Astrocyte of the spinal cord (primary cell): ENCODE measurements around the gene ACTR10.
"Not testable (repeated sequence)": the region's sequence is repeated elsewhere in the genome, so short reads cannot be mapped to it uniquely, and the experiment has no call there.

Experiments used
- DNase-seq: peaks from one replicate; pipeline ENCODE4 v3.0.0; 2011; ENCODE audit warnings: low read depth, low spot score
- H3K4me3 ChIP-seq: 2 replicates; pipeline ENCODE4 v1.5.1; 2011; ENCODE audit warnings: low read depth, mild to moderate bottlenecking, low read length, moderate library complexity
- in situ Hi-C: cut with HindIII; loops from 2 replicates; pipeline ENCODE4 v1.10.0; 2017; ENCODE audit warnings: low sequenced_read_pairs
- TF ChIP-seq, protein P1 (sequence below): IDR thresholded peaks from 2 replicates; pipeline ENCODE4 v1.5.1; 2012; ENCODE audit warnings: low read depth, mild to moderate bottlenecking, low read length, inconsistent platforms

ACTR10 gene

DNA sequence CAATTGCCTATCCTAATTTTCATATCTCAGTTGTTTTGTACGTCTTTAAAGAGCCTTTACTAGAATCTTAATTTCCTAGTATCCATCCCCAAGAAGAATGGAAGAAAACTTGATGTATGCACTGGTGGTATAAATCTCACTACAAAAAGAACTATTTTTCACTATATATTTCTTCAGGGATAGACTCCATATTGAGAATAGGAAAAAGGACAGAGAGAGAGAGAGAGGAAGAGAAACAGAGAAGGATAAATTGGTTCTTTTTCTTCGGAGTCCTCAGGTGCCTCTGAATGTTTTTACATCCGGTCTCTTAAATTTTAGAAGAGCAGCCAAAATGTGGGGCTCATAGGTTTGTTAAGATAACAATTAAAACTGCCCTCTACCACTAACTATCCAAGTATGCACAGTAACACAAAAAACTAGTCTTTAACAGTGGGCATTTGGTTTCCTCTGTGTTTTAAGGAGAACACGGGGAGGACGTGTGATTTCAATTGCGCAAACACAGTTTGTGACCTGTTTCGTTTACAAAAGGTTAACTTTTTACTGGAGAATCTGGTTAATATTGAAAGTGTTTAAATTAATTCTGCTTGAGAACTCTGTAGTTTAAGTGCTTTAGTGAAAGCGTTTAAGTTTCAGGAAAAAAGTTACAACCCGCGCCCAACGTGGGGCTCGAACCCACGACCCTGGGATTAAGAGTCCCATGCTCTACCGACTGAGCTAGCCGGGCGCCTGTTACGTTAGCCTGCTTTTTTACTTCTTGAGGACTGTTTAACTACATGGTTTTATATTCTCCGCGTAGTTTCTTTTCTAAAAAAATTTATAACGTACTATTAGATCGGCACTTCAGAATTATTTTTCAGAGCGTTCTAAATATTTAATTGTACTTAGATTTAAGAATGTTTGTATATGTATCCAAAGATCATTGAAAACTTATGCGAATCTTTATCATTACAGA, 39.6 kb downstream of the ACTR10 start:
- H3K4me3 ChIP-seq = peak overlapping the region; percentile 59
- TF ChIP-seq, protein P1, sequence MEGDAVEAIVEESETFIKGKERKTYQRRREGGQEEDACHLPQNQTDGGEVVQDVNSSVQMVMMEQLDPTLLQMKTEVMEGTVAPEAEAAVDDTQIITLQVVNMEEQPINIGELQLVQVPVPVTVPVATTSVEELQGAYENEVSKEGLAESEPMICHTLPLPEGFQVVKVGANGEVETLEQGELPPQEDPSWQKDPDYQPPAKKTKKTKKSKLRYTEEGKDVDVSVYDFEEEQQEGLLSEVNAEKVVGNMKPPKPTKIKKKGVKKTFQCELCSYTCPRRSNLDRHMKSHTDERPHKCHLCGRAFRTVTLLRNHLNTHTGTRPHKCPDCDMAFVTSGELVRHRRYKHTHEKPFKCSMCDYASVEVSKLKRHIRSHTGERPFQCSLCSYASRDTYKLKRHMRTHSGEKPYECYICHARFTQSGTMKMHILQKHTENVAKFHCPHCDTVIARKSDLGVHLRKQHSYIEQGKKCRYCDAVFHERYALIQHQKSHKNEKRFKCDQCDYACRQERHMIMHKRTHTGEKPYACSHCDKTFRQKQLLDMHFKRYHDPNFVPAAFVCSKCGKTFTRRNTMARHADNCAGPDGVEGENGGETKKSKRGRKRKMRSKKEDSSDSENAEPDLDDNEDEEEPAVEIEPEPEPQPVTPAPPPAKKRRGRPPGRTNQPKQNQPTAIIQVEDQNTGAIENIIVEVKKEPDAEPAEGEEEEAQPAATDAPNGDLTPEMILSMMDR = no peak
- in situ Hi-C loops = no loop called here
- peak; percentile 75 for DNase-seq

- peak; percentile 7 for DNase-seq
- in situ Hi-C loops = no loop called here
- TF ChIP-seq, protein P1 = no peak
- H3K4me3 ChIP-seq = peak overlapping the region; percentile 93
Observed at GRCh38 chr14:58243790-58244555, 44.0 kb downstream of the ACTR10 start.

- in situ Hi-C loops = no loop called here
- peak; percentile 98 for DNase-seq
- H3K4me3 ChIP-seq = peak within 1 kb of the TSS; percentile 93
- TF ChIP-seq, protein P1 = no peak
Observed at GRCh38 chr14:58244556-58245387, 44.8 kb downstream of the ACTR10 start, which contains the start of gene PSMA3. TSS of gene PSMA3 (plus strand) at chr14:58244843. CDS start at chr14:58244921, 78 bp downstream.

GRCh38 chr14:58245562-58245961, 45.6 kb downstream of the ACTR10 start:
- peak overlapping the region; percentile 93 for H3K4me3 ChIP-seq
- TF ChIP-seq, protein P1 = no peak
- DNase-seq = no peak
- in situ Hi-C loops = no loop called here

DNA sequence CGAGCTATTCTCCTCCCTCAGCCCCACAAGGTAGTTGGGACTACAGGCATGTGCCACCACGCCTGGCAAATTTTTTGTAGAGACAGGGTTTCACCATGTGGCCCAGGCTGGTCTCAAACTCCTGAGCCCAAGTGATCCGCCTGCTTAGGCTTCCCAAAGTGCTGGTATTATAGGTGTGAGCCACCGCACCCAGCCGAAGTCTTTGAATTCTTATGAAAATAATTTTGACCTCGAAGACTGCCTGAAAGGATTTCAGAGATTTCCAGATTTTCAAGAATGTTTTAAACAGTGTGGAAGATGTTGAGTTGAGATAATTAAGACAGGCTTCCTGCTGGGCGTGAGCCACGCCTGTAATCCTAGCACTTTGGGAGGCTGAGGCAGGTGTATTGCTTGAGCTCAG, 49.7 kb downstream of the ACTR10 start:
- in situ Hi-C loops = no loop called here
- no peak for DNase-seq
- no peak overlapping the region for H3K4me3 ChIP-seq
- TF ChIP-seq, protein P1 = no peak

DNA sequence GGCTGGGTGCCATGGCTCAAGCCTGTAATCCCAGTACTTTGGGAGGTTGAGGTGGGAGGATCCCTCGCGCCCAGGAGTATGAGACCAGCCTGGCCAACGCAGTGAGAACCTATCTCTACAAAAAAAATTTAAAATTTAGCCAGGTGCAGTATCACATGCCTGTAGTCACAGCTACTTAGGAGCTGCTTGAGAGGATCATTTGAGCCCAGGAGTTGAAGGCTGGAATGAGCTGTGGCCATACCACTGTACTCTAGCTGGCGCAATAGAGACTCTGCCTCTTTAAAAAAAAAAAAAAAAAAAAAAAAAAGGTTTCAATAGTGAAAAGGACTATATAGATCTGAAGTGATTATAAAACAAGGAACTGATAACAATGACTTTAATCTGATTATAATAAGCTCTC, 58.2 kb downstream of the ACTR10 start:
- in situ Hi-C loops = no loop called here
- H3K4me3 ChIP-seq = no peak overlapping the region
- DNase-seq = no peak
- TF ChIP-seq, protein P1 = no peak

DNA sequence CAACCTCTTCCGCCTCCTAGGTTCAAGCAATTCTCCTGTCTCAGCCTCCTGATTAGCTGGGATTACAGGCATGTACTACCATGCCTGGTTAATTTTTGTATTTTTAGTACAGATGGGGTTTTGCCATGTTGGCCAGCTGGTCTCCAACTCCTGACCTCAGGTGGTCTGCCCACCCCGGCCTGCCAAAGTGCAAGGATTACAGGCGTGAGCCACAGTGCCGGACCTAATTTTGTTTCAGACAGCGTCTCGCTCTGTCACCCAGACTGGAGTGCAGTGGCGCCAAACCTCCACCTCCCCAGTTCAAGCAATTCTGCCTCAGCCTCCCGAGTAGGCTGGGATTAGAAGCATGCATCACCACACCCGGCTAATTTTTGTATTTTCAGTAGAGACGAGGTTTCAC, 62.1 kb downstream of the ACTR10 start:
- DNase-seq, H3K4me3 ChIP-seq, in situ Hi-C loops: not testable (repeated sequence)
